K562 (cell line): Measurements from ENCODE around the gene FPR1. TPM values are rescaled to one million over a fixed set of nuclear protein-coding genes. Genes with fewer than 3 reads are reported as not detected.

Source experiments
- ATAC-seq: fragments of 200-7000 bp; cut with Tn5 transposase; 3 replicates; pipeline ENCODE4 v1.9.1; 2020; ENCODE audit warnings: moderate library complexity
- BruUV-seq: library from RNA; stranded (reverse); fragments of 400-500 nt; replicated peaks from 2 replicates; lab custom pipeline; 2021; lab: Mats Ljungman, UMichigan
- CTCF ChIA-PET: fragments of 300-600 bp; formaldehyde crosslinking; extraction: SDS; loops from one replicate; lab custom pipeline; 2021; ENCODE audit warnings: low intra/inter-chr PET ratio; lab: Yijun Ruan, JAX
- POLR2A ChIA-PET: fragments of 300-600, 350-650 bp; sonication (Branson Sonifier 250); formaldehyde crosslinking; extraction: SDS; loops from one replicate; lab custom pipeline; 2021; ENCODE audit warnings: antibody characterized with exemption, inconsistent platforms; lab: Yijun Ruan, JAX
- DNase-seq, 4 experiments: peaks; one replicate each; pipeline versions ENCODE4 v3.0.0 to v3.0.0-alpha.2; 2011 to 2018; ENCODE audit warnings: low spot score in 3 of 4, mixed read lengths in 3 of 4; ENCODE audit errors: extremely low read depth in 1 of 4
- FAIRE-seq: peaks from 2 replicates; lab custom pipeline; 2011; peaks lifted over from hg19 to GRCh38; lab: Jason Lieb, UNC
- H2AFZ ChIP-seq: 2 replicates; pipeline ENCODE4 v1.6.0; 2011; ENCODE audit warnings: low read depth, low read length, control low read depth, inconsistent platforms
- H3K27ac ChIP-seq: fragments of 200-600 bp; 3 replicates; pipeline ENCODE4 v1.8.0; 2011; ENCODE audit warnings: low read depth, mild to moderate bottlenecking, control low read depth, inconsistent platforms, low read length, moderate library complexity, mixed read lengths; ENCODE audit errors: extremely low read depth
- H3K27me3 ChIP-seq, 2 experiments: fragments of 300-600 bp in 1 of 2; 2 replicates in 1 of 2; 3 replicates in 1 of 2; pipeline versions ENCODE4 v1.6.0 to v1.8.0; 2011; ENCODE audit warnings: inconsistent platforms in 2 of 2, low read length in 2 of 2, mild to moderate bottlenecking in 1 of 2, mixed read lengths in 1 of 2, moderate library complexity in 1 of 2; ENCODE audit not compliant: control insufficient read depth in 2 of 2, insufficient read depth in 2 of 2
- H3K36me3 ChIP-seq: fragments of 300-600 bp; 3 replicates; pipeline ENCODE4 v1.8.0; 2011; ENCODE audit warnings: mild to moderate bottlenecking, low read length, inconsistent platforms; ENCODE audit not compliant: control insufficient read depth, insufficient read depth
- H3K4me1 ChIP-seq, 2 experiments: fragments of 200-600 bp in 1 of 2; replicated peaks in 1 of 2; 2 replicates in 1 of 2; 3 replicates in 1 of 2; pipeline versions ENCODE4 v1.5.1 to v1.8.0; 2011; ENCODE audit warnings: inconsistent platforms in 2 of 2, low read length in 2 of 2, mild to moderate bottlenecking in 1 of 2, mixed read lengths in 1 of 2, moderate library complexity in 1 of 2; ENCODE audit not compliant: control insufficient read depth in 2 of 2, insufficient read depth in 2 of 2
- H3K4me2 ChIP-seq: 2 replicates; pipeline ENCODE4 v1.6.1; 2011; ENCODE audit warnings: low read length, control low read depth, inconsistent platforms, mixed read lengths; ENCODE audit not compliant: insufficient read depth
- H3K4me3 ChIP-seq: fragments of 200-600 bp; sonication (generic), shearing (Covaris generic); 2 replicates; pipeline ENCODE4 v1.5.1; 2016; ENCODE audit warnings: control low read depth, inconsistent platforms
- H3K79me2 ChIP-seq: fragments of 200-600 bp; 3 replicates; pipeline ENCODE4 v1.8.0; 2011; ENCODE audit warnings: low read length, inconsistent platforms; ENCODE audit not compliant: control insufficient read depth, insufficient read depth
- H3K9ac ChIP-seq, 2 experiments: 2 replicates each; pipeline versions ENCODE4 v1.6.0 to v1.6.1; 2011; ENCODE audit warnings: low read depth in 2 of 2, low read length in 2 of 2, control low read depth in 1 of 2, inconsistent platforms in 1 of 2, mild to moderate bottlenecking in 1 of 2, mixed read lengths in 1 of 2; ENCODE audit not compliant: insufficient read depth in 1 of 2
- H3K9me1 ChIP-seq: one replicate; pipeline ENCODE4 v1.6.0; 2011; ENCODE audit warnings: inconsistent platforms, mild to moderate bottlenecking, low read length, moderate library complexity; ENCODE audit not compliant: control insufficient read depth, insufficient read depth
- H3K9me3 ChIP-seq: replicated peaks from 2 replicates; pipeline ENCODE4 v1.5.1; 2011; ENCODE audit warnings: low read depth, low read length, inconsistent platforms; ENCODE audit not compliant: control insufficient read depth, insufficient read depth
- H4K20me1 ChIP-seq: replicated peaks from 2 replicates; pipeline ENCODE4 v1.6.1; 2011; ENCODE audit warnings: low read length, inconsistent platforms, mixed read lengths; ENCODE audit not compliant: control insufficient read depth, insufficient read depth
- C11orf30 ChIP-seq: fragments of 450-650 bp; IDR thresholded peaks from 2 replicates; pipeline ENCODE4 v1.6.1; 2016; ENCODE audit warnings: low read depth, mild to moderate bottlenecking
- L3MBTL2 ChIP-seq: fragments of 450-650 bp; IDR thresholded peaks from 2 replicates; pipeline ENCODE4 v1.6.1; 2016; ENCODE audit warnings: mild to moderate bottlenecking, moderate library complexity
- NFATC3 ChIP-seq: fragments of 450-650 bp; IDR thresholded peaks from 2 replicates; pipeline ENCODE4 v1.6.1; 2017; ENCODE audit warnings: mild to moderate bottlenecking
- NR4A1 ChIP-seq, 2 experiments: fragments of 250-450 bp in 1 of 2; fragments of 450-650 bp in 1 of 2; sonication (Bioruptor Pico) in 1 of 2; IDR thresholded peaks; 2 replicates each; pipeline versions ENCODE4 v1.4.0 to v1.6.1; 2016 to 2020; ENCODE audit warnings: mild to moderate bottlenecking in 2 of 2, missing compliant biosample characterization in 1 of 2, missing genetic modification characterization in 1 of 2, moderate library complexity in 1 of 2
- REST ChIP-seq, 2 experiments: fragments of 450-650 bp; formaldehyde crosslinking in 1 of 2; IDR thresholded peaks; 2 replicates each; pipeline versions ENCODE4 v1.4.0 to v1.6.1; 2014 to 2020; ENCODE audit warnings: mild to moderate bottlenecking in 2 of 2, borderline replicate concordance in 1 of 2, low read depth in 1 of 2
- XRCC4 ChIP-seq: IDR thresholded peaks from one replicate; pipeline ENCODE4 v1.6.1; 2011; ENCODE audit not compliant: insufficient read depth, insufficient read length; ENCODE audit errors: extremely low read depth
- ZBTB34 ChIP-seq: fragments of 250-450 bp; sonication (Bioruptor Pico); IDR thresholded peaks from 2 replicates; pipeline ENCODE4 v1.8.0; 2021; ENCODE audit warnings: mild to moderate bottlenecking, moderate library complexity
- ZNF75A ChIP-seq: fragments of 450-650 bp; formaldehyde crosslinking; IDR thresholded peaks from 2 replicates; pipeline ENCODE4 v1.4.0; 2020; ENCODE audit warnings: mild to moderate bottlenecking
- WGBS: fragments of 100-300 bp; shearing (Covaris generic); methylation state at CpG from one replicate; pipeline ENCODE4 v1.1.6; 2016; ENCODE audit warnings: low coverage, mixed read lengths; ENCODE audit not compliant: insufficient coverage; ENCODE audit errors: missing lambda C conversion rate; 5-methylcytosine and 5-hydroxymethylcytosine counted together
- in situ Hi-C: fragments of 300-500 bp; cut with MboI; formaldehyde crosslinking; loops from 4 replicates; pipeline ENCODE4 v1.15.0; 2018; ENCODE audit warnings: inconsistent platforms, mixed read lengths
- intact Hi-C: fragments of 100-400 bp; cut with micrococcal nuclease; formaldehyde crosslinking; loops from 2 replicates; pipeline ENCODE4 v1.14.2; 2022
- polyA plus RNA-seq, 8 experiments: library from polyadenylated mRNA; depleted of rRNA in 4 of 8; stranded (reverse) in 5 of 8; unstranded in 3 of 8; fragments of >200 nt; fragmentation: Nextera tagmentation in 2 of 8; fragmentation: Illumina TruSeq in 1 of 8; extraction: Ambion mirVana in 2 of 8; extraction: Trizol in 1 of 8; gene quantifications; 2 replicates each; pipeline versions ENCODE4 v1.2.1 to v1.2.3, GENCODE V29; 2011 to 2014; ENCODE audit warnings: inconsistent platforms in 1 of 8, missing spikeins in 1 of 8
- total RNA-seq, 7 experiments: library from RNA; depleted of rRNA in 6 of 7; stranded (reverse); fragments of >200 nt in 6 of 7; fragmentation: Illumina TruSeq in 2 of 7; extraction: Trizol in 2 of 7; gene quantifications; 2 replicates each; pipeline versions ENCODE4 v1.2.1 to v1.2.3, GENCODE V29; 2011 to 2021; ENCODE audit warnings: low replicate concordance in 1 of 7
- TF ChIP-seq, protein P1 (sequence below): fragments of 450-650 bp; formaldehyde crosslinking; IDR thresholded peaks from 2 replicates; pipeline ENCODE4 v1.4.0; 2020; ENCODE audit warnings: mild to moderate bottlenecking, moderate library complexity

FPR1 gene
- total and polyA plus RNA-seq, 9 of the 15 experiments (the other 6 are each of a cell fraction or from before 2014, with no cell fraction given) = 0.06 to 0.25 (median 0.14) TPM; not detected in 4

DNA sequence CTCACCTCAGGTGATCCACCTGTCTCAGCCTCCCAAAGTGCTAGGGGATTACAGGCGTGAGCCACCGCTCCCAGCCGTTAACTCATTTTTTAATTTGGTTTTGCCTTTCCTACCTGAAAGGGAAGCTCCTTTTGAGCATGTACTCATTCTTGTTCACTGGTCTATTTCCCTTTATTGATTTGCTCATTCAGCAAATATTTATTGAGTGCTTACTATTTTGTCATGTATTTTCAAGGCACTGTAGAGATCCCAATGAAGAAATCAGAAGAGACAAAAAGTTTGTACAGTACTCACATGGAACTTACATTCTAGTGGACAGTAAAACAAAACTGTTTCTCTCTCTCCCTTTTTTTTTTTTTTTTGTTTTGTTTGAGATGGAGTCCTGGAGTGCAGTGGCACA lies 44.8 kb downstream of the FPR1 start (continued):
- TF ChIP-seq REST (IDR thresholded peaks at IDR 0.05; ENCODE audit: borderline replicate concordance) = no peak
- TF ChIP-seq REST (CRISPR knock-in tag; IDR thresholded peaks at IDR 0.05; ENCODE audit: low read depth) = no peak
- peak; percentile 64 for TF ChIP-seq C11orf30

- no peak overlapping the region for H3K27ac ChIP-seq
- ChIA-PET CTCF (no interaction called here), POLR2A (no interaction called here)
- no peak for DNase-seq
- peaks cover 23% of the 10 kb centered on the region; the same call in 2 of the 3 replicates for H3K36me3 ChIP-seq
- FAIRE-seq = no peak
- H2AFZ ChIP-seq = no peak overlapping the region
- H3K79me2 ChIP-seq = peaks cover 22% of the 10 kb centered on the region
- no peaks in the 10 kb centered on the region for H3K9me3 ChIP-seq
- no peaks in the 10 kb centered on the region for H3K9me1 ChIP-seq
- peaks cover 27 to 38% of the 10 kb centered on the region in 2 experiments for H3K4me1 ChIP-seq
- TF ChIP-seq, protein P1, sequence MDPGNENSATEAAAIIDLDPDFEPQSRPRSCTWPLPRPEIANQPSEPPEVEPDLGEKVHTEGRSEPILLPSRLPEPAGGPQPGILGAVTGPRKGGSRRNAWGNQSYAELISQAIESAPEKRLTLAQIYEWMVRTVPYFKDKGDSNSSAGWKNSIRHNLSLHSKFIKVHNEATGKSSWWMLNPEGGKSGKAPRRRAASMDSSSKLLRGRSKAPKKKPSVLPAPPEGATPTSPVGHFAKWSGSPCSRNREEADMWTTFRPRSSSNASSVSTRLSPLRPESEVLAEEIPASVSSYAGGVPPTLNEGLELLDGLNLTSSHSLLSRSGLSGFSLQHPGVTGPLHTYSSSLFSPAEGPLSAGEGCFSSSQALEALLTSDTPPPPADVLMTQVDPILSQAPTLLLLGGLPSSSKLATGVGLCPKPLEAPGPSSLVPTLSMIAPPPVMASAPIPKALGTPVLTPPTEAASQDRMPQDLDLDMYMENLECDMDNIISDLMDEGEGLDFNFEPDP = no peak
- no peak for TF ChIP-seq ZNF75A (CRISPR knock-in tag)
- TF ChIP-seq NFATC3 = no peak
- no peak for TF ChIP-seq NR4A1 (CRISPR knock-in tag; IDR thresholded peaks at IDR 0.05)
- TF ChIP-seq NR4A1 (tag; IDR thresholded peaks at IDR 0.05) = no peak
- no peak for TF ChIP-seq XRCC4
- no peak for TF ChIP-seq L3MBTL2
- no peak for TF ChIP-seq ZBTB34 (CRISPR knock-in tag)
- no peak overlapping the region for H3K4me2 ChIP-seq
- no peak overlapping the region for H3K9ac ChIP-seq
- intact Hi-C loops = no loop called here
- 89% methylated on average over 3 of the region's 4 CpGs for WGBS
- no peaks in the 10 kb centered on the region for H4K20me1 ChIP-seq
- ATAC-seq = no peak
- no TSS peak for BruUV-seq
- in situ Hi-C loops = no loop called here
- no peak overlapping the region for H3K4me3 ChIP-seq
- no peaks in the 10 kb centered on the region; a peak in 1 of 5 replicates for H3K27me3 ChIP-seq
These were observed 45.4 kb downstream of the FPR1 start for GRCh38 chr19:51706296-51706695.
